ENCODE results near the gene TMEM209.

TMEM209 gene

DNA sequence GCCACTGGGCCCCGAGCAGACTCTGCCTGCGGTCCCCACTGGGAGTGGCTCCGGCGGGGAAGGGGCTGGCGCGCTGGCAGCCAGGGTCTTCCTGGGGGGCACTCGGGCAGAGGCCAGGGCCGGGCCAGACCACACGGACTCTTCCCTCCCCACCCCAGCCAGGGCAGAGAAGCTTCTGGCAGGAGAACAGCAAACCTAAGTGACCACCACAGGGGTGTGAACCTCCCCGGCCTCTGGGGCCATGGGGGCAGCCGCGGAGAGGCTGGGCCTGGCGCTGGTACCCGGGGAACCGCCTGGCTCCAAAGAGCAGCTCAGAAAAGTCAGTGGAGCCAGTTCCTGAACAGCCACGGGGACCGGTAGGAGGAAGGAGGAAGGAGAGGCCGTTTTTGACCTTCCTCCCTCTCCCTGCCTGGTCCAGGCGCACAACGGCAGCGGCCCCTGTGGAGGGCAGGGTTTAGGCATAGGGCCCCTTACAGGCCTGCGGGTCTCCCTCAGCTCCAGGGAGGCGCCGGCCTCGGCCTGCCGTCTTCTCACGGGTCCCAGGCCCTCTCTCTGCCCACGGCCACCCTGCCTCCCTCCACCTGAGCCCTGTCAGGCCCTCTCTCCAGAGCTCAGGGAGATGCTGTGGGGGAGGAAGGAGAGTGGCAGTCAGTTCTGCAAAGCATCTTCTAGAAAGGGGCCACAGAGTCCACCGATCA, 51.8 kb downstream of the TMEM209 start:
- Histone ChIP-seq H3K9me3 (ENCODE audit: insufficient read depth, low read length) (no peaks in the 10 kb centered on the region), H3K36me3 (ENCODE audit: low read length) (no peaks in the 10 kb centered on the region), H2AFZ (ENCODE audit: low read depth, low read length, severe bottlenecking) (no peak overlapping the region), H3K4me3 (ENCODE audit: insufficient read depth, low read length, poor library complexity, severe bottlenecking) (no peak overlapping the region), H3K4me2 (ENCODE audit: low read depth, low read length, poor library complexity, severe bottlenecking) (no peak overlapping the region), H3K27me3 (ENCODE audit: low read length) (no peaks in the 10 kb centered on the region), H3F3A (ENCODE audit: insufficient read depth) (peaks cover 25% of the 10 kb centered on the region), H3K9me2 (replicated peaks; ENCODE audit: insufficient read depth, low read length) (no peaks in the 10 kb centered on the region), H4K20me1 (ENCODE audit: low read depth, low read length) (no peaks in the 10 kb centered on the region), H3K9ac (ENCODE audit: low read length) (no peak overlapping the region), H3K27ac (ENCODE audit: low read depth, low read length) (peak overlapping the region; percentile 51), H3K79me2 (ENCODE audit: insufficient read depth, low read length) (no peaks in the 10 kb centered on the region)
- TF ChIP-seq, protein P1, sequence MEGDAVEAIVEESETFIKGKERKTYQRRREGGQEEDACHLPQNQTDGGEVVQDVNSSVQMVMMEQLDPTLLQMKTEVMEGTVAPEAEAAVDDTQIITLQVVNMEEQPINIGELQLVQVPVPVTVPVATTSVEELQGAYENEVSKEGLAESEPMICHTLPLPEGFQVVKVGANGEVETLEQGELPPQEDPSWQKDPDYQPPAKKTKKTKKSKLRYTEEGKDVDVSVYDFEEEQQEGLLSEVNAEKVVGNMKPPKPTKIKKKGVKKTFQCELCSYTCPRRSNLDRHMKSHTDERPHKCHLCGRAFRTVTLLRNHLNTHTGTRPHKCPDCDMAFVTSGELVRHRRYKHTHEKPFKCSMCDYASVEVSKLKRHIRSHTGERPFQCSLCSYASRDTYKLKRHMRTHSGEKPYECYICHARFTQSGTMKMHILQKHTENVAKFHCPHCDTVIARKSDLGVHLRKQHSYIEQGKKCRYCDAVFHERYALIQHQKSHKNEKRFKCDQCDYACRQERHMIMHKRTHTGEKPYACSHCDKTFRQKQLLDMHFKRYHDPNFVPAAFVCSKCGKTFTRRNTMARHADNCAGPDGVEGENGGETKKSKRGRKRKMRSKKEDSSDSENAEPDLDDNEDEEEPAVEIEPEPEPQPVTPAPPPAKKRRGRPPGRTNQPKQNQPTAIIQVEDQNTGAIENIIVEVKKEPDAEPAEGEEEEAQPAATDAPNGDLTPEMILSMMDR (IDR thresholded peaks at IDR 0.05; ENCODE audit: insufficient read depth, low read length, poor library complexity, severe bottlenecking): no peak
- TF ChIP-seq EZH2phosphoT487 (conservative IDR thresholded peaks at IDR 0.05; ENCODE audit: low read length): no peak

DNA sequence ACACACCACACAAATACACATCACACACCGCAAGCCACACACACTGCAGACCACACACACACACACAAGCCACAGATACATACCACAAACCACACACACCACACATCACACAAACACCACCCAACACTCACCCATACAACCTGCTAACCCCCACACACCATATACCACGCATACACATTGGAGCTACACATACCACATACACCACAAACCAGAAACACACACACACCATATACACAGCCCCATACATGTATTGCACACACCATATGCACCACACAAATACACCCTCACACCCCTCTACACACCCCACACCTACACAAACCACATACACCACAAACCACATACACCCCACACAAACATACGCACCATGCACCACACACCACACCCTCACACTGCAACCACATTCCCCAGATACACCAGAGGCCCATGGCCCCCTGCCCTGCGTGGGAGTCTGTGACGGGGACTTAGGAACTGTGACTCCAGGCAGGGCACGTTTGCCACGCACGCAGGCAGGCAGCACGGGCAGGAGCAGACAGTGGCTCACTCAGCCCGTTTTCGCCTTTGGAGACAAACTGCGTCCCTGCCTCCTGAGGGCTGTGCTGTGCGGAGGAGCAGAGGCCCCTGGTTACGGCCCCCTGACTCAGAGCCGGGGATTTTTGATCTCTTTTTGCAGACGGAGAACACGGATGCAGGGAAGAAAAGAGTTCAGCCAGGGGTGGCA, 52.6 kb downstream of the TMEM209 start:
- TF ChIP-seq, protein P1 (IDR thresholded peaks at IDR 0.05; ENCODE audit: insufficient read depth, low read length, poor library complexity, severe bottlenecking): no peak
- no peak for TF ChIP-seq EZH2phosphoT487 (conservative IDR thresholded peaks at IDR 0.05; ENCODE audit: low read length)
- Histone ChIP-seq H3K9me2 (replicated peaks; ENCODE audit: insufficient read depth, low read length) (no peaks in the 10 kb centered on the region), H3K79me2 (ENCODE audit: insufficient read depth, low read length) (no peaks in the 10 kb centered on the region), H3K4me2 (ENCODE audit: low read depth, low read length, poor library complexity, severe bottlenecking) (no peak overlapping the region), H3F3A (ENCODE audit: insufficient read depth) (peaks cover 25% of the 10 kb centered on the region), H3K9ac (ENCODE audit: low read length) (no peak overlapping the region), H3K27me3 (ENCODE audit: low read length) (no peaks in the 10 kb centered on the region), H4K20me1 (ENCODE audit: low read depth, low read length) (no peaks in the 10 kb centered on the region), H3K4me3 (ENCODE audit: insufficient read depth, low read length, poor library complexity, severe bottlenecking) (no peak overlapping the region), H3K9me3 (ENCODE audit: insufficient read depth, low read length) (no peaks in the 10 kb centered on the region), H2AFZ (ENCODE audit: low read depth, low read length, severe bottlenecking) (no peak overlapping the region), H3K36me3 (ENCODE audit: low read length) (no peaks in the 10 kb centered on the region), H3K27ac (ENCODE audit: low read depth, low read length) (no peak overlapping the region)

DNA sequence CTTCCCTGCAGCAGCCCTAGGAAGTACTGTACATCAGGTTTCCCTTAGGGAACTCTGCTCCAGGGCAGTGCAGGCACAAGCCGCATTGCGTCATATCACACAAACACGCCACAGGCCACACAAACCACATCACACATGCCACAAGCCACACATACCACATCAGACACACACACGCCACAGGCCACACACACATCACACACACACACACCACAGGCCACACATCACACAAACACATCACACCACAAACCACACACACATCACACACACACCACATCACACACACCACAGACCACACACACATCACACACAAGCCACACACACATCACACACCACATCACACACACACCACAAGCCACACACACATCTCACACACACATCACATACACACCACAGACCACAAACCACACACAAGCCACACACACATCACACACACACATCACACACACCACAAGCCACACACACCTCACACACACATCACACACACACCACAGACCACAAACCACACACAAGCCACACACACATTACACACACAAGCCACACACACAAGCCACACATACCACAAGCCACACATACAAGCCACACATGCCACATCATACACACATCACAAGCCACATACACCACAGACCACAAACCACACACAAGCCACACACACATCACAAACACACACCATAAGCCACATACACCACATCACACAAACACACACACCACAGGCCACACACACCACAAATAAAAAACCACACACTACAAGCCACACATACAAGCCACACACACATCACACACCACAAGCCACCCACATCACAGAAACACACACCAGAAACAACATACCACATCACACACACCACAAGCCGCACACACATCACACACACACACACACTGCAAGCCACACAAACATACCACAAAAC, 53.4 kb downstream of the TMEM209 start:
- H3F3A ChIP-seq (ENCODE audit: insufficient read depth): peaks cover 25% of the 10 kb centered on the region
- no peak overlapping the region for H3K27ac ChIP-seq (ENCODE audit: low read depth, low read length)
- no peaks in the 10 kb centered on the region for H3K27me3 ChIP-seq (ENCODE audit: low read length)

More for the DNA sequence above, 53.4 kb downstream of the TMEM209 start:
- Histone ChIP-seq H2AFZ (ENCODE audit: low read depth, low read length, severe bottlenecking) (no peak overlapping the region), H3K9ac (ENCODE audit: low read length) (no peak overlapping the region), H3K9me2 (replicated peaks; ENCODE audit: insufficient read depth, low read length) (no peaks in the 10 kb centered on the region), H3K4me2 (ENCODE audit: low read depth, low read length, poor library complexity, severe bottlenecking) (no peak overlapping the region), H3K9me3 (ENCODE audit: insufficient read depth, low read length) (no peaks in the 10 kb centered on the region), H3K79me2 (ENCODE audit: insufficient read depth, low read length) (no peaks in the 10 kb centered on the region), H3K4me3 (ENCODE audit: insufficient read depth, low read length, poor library complexity, severe bottlenecking) (no peak overlapping the region), H4K20me1 (ENCODE audit: low read depth, low read length) (no peaks in the 10 kb centered on the region), H3K36me3 (ENCODE audit: low read length) (no peaks in the 10 kb centered on the region)
- TF ChIP-seq, protein P1 (IDR thresholded peaks at IDR 0.05; ENCODE audit: insufficient read depth, low read length, poor library complexity, severe bottlenecking): no peak
- TF ChIP-seq EZH2phosphoT487 (conservative IDR thresholded peaks at IDR 0.05; ENCODE audit: low read length): no peak

Data from SU-DHL-6 (cell line).